Colon (tissue), 2 donors: ENCODE results near the gene AEBP2.
"Not testable (repeated sequence)": the region's sequence is repeated elsewhere in the genome, so short reads cannot be mapped to it uniquely, and the experiment has no call there.

Source experiments
- FAIRE-seq: peaks from 2 replicates; lab custom pipeline; 2012; peaks lifted over from hg19 to GRCh38; lab: Jason Lieb, UNC
- donor health status: control.
- donor health status: control.

Gene AEBP2, protein sequence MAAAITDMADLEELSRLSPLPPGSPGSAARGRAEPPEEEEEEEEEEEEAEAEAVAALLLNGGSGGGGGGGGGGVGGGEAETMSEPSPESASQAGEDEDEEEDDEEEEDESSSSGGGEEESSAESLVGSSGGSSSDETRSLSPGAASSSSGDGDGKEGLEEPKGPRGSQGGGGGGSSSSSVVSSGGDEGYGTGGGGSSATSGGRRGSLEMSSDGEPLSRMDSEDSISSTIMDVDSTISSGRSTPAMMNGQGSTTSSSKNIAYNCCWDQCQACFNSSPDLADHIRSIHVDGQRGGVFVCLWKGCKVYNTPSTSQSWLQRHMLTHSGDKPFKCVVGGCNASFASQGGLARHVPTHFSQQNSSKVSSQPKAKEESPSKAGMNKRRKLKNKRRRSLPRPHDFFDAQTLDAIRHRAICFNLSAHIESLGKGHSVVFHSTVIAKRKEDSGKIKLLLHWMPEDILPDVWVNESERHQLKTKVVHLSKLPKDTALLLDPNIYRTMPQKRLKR

DNA sequence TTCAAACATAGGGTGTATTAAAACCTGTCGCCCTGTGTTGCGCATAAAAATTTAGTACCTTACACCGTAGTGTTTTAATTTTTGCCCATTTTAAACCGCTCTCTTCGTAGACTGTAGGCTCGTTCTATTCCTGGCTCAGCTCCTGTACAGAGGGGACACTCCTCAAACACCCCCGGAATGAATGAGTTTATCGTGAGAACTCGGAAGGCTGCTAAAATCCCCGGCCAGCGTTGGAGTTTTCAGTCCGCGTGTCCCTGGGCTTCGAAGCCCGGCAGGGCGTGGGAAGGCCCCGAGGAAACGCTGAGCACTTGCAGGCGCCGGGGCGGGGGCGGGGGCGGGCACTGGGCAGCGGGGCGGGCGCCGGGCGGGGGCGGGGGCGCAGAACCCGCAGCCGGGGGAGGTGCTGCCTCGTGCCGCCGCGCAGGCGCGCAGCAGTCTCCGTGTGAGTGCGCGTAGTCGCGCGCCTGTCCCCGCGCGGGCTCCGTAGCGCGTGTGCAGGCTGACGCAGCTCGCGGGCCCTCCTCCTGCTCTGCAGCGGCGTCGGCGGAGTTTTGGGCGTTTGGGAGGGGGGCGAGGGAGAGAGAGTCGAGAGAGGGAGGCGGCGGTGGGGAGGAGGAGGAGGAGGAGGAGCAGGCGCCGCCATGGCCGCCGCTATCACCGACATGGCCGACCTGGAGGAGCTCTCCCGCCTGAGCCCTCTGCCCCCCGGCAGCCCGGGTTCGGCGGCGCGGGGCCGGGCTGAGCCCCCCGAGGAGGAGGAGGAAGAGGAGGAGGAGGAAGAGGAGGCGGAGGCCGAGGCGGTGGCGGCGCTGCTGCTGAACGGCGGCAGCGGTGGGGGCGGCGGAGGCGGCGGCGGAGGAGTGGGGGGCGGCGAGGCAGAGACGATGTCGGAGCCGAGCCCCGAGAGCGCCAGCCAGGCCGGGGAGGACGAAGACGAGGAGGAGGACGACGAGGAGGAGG, at the start of gene AEBP2:
Gene AEBP2 (plus strand): TSS at position 434 of the 960 bp plus-strand sequence. CDS start 208 bp downstream, at position 642.
- no peak for FAIRE-seq

DNA sequence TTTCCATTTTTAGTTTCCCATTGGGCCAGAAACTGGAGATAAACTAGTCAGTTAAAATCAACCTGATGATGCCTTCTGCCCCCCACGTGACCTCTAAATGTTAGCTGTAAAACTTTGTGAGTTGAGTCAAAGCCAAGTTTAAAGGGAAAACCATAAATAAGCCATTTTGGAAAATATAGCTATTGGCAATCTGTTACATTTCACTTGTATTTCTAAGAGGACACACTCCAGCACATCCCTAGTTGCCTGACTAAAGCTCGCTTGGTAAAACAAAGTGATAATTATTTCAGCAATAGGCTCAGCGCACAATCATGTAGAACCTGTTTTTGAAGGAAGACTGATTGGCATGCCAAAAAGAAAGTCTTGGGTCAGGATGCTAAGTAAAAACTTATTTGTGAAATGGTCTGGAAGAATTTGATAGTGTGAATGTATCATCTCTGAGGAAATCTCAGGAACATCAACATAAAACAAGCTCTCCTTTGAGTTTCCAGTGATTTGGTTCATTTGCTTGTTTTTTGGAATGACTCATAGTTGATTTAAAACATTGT, 49.2 kb upstream of the AEBP2 start:
- FAIRE-seq = no peak

DNA sequence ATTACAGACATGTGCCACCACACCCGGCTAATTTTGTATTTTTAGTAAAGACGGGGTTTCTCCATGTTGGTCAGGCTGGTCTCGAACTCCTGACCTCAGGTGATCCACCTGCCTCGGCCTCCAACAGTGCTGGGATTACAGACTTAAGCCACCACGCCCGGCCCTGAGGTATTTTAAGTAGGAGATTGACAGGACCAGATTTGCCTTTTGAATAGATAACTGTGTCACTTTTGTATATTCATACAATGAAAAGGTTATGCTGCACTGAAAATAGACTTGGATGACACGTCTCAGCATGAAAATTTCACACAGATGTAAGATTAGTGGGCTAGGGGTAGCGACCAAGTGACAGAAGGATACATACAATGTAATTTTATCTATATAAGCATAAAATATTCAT, 46.6 kb upstream of the AEBP2 start:
- not testable (repeated sequence) for FAIRE-seq

DNA sequence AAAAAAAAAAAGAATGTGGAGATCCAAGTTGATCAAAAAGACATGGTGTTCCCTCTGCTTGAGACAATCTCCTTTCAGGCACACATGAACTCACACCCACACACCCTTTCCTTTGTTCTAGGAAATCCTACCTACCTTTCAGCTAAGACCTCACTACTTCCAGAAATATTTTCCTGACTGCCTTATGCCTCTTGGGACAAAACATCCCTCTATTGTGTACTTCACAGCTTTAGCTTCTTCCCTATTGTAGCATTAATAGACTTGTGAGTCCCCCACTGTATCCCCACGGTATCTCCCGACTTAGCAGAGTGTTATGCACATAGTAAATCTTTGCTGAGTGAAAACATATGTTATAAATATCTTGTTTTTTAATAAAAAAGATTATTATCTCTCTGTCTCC, 44.9 kb upstream of the AEBP2 start:
- FAIRE-seq = no peak

DNA sequence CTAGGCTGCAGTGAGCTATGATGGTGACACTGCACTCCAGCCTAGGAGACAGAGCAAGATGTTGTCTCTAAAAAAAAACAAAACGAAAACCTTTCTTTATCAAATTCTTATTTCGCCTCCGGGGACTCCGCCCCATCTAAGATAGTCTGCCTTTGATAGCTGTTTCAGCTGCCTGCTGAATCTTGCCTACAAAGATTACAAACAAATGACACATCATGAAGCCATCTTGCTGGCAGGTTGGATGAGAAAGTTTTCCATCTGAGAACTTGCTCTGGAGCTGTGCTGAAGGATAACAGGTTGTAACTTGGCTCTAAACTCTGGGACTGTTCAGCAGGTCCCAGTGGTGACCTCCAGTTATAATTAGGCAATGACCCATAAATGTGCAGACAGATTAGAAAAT, 41.8 kb upstream of the AEBP2 start:
- FAIRE-seq = no peak

DNA sequence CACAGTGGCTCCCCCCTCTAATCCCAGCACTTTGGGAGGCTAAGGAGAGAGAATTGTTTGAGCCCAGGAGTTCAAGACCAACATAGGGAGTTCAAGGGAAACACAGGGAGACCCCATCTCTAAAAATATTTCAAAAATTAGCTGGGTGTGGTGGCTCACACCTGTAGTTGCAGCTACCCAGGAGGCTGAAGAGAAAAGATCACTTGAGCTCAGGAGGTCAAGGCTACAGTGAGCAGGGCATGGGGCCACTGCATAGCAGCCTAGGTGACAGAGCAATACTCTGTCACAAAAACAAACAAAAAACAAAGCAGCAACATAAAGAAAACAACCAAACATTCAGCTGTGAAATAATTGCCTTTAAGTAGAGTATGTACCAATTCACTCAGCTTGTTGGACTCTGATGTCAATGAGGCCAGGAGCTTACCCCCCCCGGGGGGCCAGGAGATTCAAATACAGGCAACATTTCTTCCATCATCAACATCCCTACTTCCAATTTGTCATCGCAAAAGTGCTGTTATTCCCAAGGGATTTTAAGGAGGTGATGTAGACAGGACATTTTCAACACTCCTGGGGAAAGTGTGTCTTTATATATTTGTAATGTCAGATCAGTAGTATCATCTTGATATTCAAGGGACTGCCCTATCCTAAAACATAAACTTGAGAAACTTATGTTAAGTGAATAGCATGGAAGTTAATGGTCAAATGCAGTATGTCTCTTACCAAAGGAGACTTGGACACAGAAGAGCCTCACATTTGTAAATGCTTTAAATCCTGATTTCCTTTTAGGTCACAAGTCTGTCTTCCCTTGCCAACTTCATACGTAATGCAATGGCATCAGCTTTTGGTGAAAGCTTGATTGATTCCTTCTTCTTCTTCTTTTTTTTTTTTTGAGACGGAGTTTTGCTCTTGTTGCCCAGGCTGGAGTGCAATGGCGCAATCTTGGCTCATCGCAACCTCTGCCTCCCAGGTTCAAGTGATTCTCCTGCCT, 40.6 kb upstream of the AEBP2 start:
- FAIRE-seq = no peak

DNA sequence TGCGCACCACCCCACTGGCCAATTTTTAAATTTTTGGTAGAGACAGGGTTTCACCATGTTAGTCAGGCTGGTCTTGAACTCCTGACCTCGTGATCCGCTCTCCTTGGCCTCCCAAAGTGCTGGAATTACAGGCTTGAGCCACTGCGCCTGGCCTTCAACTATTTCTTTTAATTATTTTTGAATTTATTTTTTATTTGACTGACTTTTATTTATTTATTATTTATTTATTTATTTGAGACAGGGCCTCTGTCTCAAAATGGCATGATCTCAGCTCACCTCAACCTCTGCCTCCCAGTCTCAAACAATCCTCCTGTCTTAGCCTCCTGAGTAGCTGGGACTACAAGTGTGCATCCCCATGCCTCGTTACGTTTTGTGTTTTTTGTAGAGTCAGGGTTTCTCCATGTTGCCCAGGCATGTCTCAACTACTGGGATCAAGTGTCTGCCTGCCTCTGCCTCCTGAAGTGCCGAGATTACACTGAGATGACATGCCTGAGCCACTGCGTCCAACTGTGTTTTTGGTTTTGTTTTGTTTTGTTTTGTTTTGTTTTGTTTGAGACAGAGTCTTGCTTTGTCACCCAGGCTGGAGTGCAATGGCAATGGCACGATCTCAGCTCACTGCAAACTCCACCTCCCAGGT, 38.5 kb upstream of the AEBP2 start:
- not testable (repeated sequence) for FAIRE-seq

DNA sequence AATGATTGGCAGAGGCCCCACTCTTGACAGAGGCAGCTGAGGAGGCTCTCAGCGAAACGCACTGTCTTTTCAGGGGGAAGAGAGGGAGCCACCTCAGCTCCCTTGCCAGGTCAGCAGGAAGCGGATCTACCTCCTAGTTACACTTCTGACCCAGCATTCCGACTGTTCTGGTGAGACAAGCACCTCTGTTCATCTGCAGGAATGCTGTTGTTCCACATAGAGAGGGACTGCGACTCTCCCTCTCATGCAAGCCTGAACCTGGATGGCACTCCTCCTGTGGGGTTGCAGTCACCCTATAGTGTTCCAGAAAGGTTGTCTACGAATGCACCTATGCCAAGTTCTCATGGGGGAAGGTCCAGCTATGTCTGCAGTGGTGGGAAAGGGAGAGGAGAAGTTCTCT, 37.1 kb upstream of the AEBP2 start:
- FAIRE-seq = no peak

DNA sequence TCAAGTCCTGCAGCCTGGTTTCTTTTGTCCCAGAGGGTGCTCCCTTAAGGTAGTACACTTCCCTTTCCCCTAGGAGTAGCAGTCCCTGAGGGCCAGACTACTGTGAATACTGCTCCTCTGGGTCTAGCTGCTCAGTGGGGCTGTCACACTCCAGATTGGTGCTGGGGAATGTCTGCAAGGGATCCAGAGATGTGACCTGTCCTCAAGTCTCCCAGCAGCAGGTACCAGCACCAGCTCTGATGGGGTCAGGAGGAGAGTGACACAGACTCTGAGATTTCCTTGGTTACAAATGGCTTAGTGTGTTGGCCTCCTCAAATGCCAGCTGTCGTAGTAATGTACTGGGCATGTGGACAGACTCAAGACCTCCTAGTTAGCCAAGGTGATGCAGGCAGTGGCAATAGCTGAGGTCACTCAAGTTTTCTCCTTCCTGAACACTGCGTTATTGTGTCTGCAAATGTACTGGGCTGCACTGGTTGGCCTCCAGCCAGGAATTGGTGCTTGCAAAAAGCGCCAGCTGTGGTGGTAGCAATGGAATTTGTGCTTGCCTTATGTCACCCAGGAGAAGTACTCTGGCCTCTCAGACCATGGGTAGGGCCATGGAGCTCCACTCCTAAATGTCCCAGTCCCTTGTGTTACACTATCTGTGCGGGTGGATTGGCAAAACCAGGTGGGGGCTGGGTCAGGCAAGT, 36.4 kb upstream of the AEBP2 start:
- no peak for FAIRE-seq

DNA sequence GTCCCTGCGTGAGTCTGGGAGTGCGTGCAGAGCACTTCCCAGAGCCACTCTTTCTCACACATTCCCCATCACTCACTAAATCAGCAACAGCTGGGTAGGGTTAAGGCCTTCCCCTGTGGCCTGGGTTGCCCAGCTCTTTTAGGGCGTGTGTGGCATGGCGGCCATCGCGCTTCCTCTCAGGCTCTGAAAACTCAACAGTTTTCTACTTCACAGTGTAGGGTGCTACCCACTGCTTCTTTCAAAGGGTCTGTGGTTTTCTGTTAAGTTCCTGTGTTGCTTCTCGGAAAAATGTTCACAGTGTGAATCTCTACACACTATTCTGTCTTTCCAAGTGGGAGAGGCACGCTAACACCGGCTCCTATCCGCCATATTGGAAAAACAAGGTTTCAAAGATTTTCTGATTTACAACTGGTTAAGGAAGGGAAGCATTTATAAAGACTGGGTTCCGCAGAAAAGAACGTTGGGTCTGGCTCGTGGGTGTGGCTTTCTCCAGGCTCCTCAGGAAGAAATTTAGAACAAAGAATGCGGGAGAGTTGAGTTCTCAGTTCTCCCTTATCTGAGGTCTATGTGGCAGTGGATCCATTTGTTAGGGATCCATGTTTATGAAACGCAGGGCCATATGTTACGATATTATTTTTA, 34.9 kb upstream of the AEBP2 start:
- no peak for FAIRE-seq

DNA sequence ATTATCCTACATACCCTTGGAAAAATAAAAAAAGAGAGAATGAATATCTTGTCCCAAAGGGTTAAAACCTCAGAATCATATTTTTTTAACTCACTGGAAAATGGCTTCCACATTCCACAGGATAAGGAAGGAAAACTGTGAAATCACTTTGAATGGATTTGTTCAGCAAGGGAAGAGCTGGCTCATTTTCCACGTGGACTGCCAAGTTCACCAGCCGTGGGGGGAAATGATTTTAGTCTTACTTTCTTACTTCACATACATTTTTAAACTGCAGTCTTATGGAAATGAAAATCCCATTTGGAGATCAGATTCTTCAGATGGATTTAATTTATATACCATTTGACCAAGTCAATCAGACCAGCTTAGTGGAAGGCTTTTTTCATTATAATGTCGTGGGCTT, 29.9 kb upstream of the AEBP2 start:
- no peak for FAIRE-seq

DNA sequence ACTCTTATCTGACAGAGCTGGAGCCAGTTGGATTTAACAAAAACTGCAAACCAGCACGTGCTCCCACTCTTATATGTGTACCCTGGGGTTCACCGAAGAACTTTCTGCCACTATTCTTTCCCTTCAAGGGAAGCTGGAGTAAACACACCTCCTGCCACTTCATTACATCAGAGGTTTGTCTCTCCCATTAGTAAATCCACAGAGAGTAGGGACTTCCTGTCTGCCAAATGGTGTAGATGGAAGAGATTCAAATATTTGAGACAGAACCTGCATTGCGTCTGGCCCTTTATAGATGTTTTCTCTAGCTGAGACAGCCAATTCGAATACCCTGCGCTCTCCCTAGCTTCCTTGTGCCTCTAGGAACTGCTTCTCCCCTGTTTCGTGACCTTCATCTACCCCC, 29.1 kb upstream of the AEBP2 start:
- no peak for FAIRE-seq

DNA sequence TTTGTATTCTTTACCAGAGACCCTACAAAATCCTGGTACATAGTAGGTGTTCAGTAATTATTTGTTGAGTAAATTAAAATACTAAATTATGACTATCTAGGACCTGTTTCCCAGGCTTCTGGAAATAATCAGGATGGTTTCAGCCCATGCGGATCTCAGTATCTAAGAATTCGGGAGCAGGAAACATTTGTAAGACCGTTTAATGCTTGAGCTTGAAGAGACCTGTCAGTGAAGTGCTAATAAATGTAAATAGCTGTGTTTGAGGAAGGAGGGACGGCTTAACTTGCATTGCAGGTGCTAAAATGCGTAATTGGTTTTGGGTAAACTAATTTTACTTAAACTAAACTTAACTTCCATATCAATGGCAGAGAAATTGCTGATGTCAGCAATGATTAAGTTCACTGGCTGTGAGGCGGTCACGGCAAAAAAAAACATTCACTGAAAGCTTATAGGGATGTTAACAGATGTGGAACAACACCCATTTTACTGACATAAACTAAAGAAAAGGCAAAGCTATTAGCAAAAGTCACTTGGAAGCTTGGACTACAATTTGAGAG, 28.6 kb upstream of the AEBP2 start:
- FAIRE-seq = no peak

DNA sequence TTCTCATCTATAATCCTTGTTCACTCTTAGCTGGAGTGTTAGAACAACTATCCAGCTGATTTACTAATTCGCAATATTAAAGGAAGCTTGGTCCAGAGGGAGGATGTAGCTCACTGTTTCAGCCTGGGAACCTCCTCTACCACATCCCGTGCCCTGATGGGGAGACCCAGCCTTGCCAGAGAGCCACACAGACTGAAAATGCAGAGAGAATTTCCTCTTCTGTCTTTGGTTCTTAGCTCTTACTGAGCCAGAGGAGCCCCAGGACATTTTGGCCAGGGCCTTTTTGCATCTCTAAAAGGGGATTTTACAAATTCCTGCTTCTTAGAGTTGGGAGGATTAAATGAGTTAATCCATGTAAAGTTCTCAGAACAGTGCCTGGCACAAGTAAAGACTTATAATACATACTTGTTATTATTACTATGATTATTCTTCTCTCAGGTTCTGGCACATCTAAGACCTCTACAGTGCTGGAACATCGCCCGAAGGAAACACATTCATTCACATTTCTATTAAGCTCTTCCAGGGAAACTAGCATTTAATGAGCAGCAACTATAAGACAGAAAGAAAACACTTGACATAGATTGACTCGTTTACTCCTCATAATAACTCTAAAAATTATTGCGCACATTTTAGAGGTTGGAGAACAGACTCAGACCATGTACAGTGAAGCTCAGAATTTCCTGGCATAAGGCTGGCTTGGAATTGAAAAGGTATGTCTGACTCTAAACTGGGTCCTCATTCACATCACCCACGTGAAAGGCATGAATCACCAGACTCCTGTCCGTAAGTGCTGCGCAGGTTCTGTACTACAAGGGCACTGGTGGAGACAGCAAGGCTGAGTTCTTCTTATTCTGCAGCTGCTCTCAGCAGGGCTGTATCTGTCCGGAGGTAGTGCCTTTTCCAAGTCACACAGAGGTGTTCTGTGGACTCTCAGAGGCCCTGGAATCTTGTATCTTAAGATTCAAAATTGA, 27.8 kb upstream of the AEBP2 start:
- FAIRE-seq = no peak

DNA sequence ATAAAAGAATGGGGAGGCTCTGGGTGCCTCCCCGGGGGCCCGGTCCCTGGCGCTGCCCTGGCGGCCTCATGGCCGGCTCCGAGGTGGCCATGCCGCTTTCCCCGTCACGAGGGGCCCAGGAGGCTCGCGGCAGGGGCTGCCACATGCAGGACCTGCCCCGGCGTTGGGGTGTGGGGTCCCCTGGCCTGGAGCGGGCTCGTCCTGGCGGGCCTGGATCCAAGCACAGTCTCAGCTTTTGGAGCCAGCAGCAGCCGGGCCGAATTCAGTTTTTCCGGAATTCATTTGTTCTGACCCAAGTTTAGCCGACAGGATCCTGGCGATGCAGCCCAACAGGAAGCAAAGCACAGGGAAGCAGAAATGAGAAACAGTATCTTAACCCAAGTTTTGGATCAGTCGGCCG, 26.4 kb upstream of the AEBP2 start:
- FAIRE-seq = no peak

DNA sequence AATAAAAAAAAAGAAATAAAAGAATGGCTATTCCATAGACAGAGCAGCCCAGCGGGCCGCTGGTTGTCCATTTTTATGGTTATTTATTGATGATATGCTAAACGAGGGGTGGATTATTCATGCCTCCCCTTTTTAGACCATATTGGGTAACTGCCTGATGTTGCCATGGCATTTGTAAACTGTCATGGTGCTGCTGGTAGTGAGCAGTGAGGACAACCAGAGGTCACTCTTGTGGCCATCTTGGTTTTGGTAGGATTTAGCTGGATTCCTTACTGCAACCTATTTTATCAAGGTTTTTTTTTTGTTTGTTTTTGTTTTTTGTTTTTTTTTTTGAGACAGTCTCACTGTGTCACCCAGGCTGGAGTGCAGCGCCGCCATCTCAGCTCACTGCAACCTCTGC, 25.7 kb upstream of the AEBP2 start:
- FAIRE-seq = not testable (repeated sequence)

DNA sequence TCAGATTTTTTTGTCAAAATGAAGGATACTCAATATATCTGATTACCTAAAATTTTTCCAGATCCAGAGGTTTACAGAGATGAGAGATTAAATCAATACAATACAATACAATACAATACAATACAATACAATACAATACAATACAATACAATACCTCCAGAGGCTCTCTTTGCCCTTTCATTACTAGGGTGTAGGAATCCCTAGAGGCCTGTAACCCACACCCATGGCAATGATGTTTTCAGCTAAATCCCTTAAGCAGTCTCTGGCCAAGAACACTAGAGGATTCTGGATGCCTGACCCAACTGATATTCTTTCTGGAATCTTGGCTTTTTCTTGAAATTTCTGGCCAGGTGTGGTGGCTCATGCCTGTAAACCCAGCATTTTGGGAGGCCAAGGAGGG, 23.7 kb upstream of the AEBP2 start:
- no peak for FAIRE-seq

DNA sequence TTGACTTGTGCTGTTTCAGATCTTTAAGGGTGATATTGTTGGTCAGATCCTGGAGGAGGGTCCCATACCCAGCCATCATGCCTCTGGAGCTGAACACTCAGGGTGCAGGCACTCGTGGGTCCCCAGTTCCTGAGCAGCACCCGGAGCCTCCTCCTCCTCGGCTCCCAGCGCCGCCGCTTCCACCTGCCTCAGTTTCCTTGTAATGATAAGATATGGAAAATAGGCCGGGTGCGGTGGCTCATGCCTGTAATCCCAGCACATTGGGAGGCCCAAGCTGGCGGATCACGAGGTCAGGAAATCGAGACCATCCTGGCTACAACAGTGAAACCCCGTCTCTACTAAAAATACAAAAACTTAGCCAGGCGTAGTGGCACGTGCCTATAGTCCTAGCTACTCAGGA, 20.2 kb upstream of the AEBP2 start:
- no peak for FAIRE-seq
